ENCODE measurements around the gene MCTP1. TPM values are rescaled to one million over a fixed set of nuclear protein-coding genes. Genes with fewer than 3 reads are reported as not detected.
A peak's percentile ranks its signal among the peaks of the same experiment; 100 is the strongest.
"Not testable (repeated sequence)": the region's sequence is repeated elsewhere in the genome, so short reads cannot be mapped to it uniquely, and the experiment has no call there.

The MCTP1 gene
- total RNA-seq, 1 donor from 2014 or later = 12.8 TPM

DNA sequence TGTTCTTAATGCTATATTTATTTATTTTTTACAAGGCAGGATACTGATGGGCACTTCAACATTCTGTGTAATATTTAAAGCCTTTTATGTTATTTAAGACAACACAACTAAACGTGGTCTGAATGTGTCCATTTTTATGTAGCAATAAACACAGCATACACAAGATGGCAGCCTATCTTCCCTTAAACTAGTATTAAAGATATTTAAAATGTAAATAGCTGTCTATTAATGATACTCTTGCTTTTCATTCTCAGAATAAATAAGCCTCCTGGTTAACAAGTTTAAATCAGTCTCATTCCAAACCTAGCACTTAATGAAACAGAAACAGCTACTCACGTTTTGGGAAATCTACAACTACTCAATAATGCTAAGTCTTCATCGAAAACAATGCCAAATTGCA is 315.7 kb downstream of the MCTP1 start:
- TF ChIP-seq POLR2A (IDR thresholded peaks at IDR 0.05) = no peak
- no peak for TF ChIP-seq POLR2AphosphoS5 (IDR thresholded peaks at IDR 0.05; ENCODE audit: insufficient read depth in 1 of 2, low read depth in 1 of 2)
- TF ChIP-seq, protein P1, sequence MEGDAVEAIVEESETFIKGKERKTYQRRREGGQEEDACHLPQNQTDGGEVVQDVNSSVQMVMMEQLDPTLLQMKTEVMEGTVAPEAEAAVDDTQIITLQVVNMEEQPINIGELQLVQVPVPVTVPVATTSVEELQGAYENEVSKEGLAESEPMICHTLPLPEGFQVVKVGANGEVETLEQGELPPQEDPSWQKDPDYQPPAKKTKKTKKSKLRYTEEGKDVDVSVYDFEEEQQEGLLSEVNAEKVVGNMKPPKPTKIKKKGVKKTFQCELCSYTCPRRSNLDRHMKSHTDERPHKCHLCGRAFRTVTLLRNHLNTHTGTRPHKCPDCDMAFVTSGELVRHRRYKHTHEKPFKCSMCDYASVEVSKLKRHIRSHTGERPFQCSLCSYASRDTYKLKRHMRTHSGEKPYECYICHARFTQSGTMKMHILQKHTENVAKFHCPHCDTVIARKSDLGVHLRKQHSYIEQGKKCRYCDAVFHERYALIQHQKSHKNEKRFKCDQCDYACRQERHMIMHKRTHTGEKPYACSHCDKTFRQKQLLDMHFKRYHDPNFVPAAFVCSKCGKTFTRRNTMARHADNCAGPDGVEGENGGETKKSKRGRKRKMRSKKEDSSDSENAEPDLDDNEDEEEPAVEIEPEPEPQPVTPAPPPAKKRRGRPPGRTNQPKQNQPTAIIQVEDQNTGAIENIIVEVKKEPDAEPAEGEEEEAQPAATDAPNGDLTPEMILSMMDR (IDR thresholded peaks at IDR 0.05) = no peak
- no peak overlapping the region for H3K27ac ChIP-seq
- H3K27me3 ChIP-seq = no peaks in the 10 kb centered on the region
- H3K4me3 ChIP-seq = no peak overlapping the region
- H3K4me1 ChIP-seq = no peaks in the 10 kb centered on the region
- intact Hi-C loops (cut with DNase I) = no loop called here
- H3K9me3 ChIP-seq = peaks cover 3% of the 10 kb centered on the region
- H3K36me3 ChIP-seq = no peaks in the 10 kb centered on the region
- no peak for DNase-seq (ENCODE audit: extremely low spot score in 2 of 2)

DNA sequence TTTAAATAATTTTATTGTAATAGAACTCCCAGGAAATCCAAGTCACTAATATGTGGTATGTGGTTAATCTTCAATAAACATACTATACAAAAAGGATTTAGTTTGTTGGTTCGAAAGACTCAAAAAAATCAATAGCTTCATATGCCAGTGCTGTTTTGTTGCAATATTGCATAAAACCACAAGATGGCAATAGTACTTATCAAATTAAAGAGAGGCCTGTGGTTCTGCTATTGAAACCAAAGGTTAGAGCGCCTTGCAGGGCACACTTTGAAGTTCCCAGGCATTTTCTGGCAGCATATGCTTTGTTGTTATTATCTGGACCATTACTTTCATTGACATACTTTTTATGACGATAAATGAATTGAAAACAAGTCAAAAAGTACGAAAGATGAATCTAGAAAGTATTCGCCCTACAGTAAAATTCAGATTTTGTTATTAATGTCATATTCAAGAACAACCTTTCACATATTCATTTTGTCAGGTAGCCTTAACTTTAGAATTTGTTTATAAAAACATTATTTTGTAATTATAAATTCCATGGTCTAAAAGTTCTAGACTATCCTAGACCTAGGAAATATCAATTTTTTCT is 316.3 kb downstream of the MCTP1 start:
- Histone ChIP-seq H3K27me3 (no peaks in the 10 kb centered on the region), H3K4me3 (no peak overlapping the region), H3K36me3 (no peaks in the 10 kb centered on the region), H3K4me1 (no peaks in the 10 kb centered on the region), H3K9me3 (peaks cover 3% of the 10 kb centered on the region), H3K27ac (no peak overlapping the region)
- no peak for TF ChIP-seq POLR2AphosphoS5 (IDR thresholded peaks at IDR 0.05; ENCODE audit: insufficient read depth in 1 of 2, low read depth in 1 of 2)
- no peak for TF ChIP-seq POLR2A (IDR thresholded peaks at IDR 0.05)
- TF ChIP-seq, protein P1 (IDR thresholded peaks at IDR 0.05) = peak in 1 of 3 experiments; percentile 51
- DNase-seq (ENCODE audit: extremely low spot score in 2 of 2) = no peak
- intact Hi-C loops (cut with DNase I) = no loop called here

DNA sequence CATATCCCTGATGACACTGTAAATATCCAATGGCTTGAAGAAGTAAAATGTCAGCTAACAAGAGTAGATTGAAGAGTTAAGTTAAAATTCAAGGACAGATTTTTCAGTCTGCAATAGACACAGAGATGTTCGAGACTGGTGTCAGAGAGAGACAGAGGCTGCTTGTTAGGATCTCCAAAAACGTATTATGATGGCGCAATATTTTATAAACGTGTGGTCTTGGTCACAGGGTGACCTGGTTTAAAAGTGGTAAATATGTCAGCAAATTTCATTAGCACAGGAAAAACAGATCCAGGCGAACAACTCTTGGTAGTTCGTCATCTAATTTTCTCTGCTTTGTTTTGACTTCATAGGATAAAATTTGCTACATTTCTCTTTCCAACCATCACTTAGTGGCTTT is 317.4 kb downstream of the MCTP1 start:
- Histone ChIP-seq H3K9me3 (peaks cover 3% of the 10 kb centered on the region), H3K27ac (no peak overlapping the region)
- intact Hi-C loops (cut with DNase I) = no loop called here

GRCh38 chr5:94959279-94959678 is 325.6 kb downstream of the MCTP1 start:
- H3K27me3 ChIP-seq; H3K9me3 ChIP-seq; intact Hi-C loops (cut with DNase I); H3K4me1 ChIP-seq; H3K27ac ChIP-seq; DNase-seq (ENCODE audit: extremely low spot score in 2 of 2); H3K4me3 ChIP-seq; H3K36me3 ChIP-seq: not testable (repeated sequence)

More for the DNA sequence above, 317.4 kb downstream of the MCTP1 start:
- no peaks in the 10 kb centered on the region for H3K27me3 ChIP-seq
- no peak overlapping the region for H3K4me3 ChIP-seq
- H3K4me1 ChIP-seq = no peaks in the 10 kb centered on the region
- TF ChIP-seq, protein P1 (IDR thresholded peaks at IDR 0.05) = no peak
- no peak for TF ChIP-seq POLR2AphosphoS5 (IDR thresholded peaks at IDR 0.05; ENCODE audit: insufficient read depth in 1 of 2, low read depth in 1 of 2)
- no peak for TF ChIP-seq POLR2A (IDR thresholded peaks at IDR 0.05)
- no peaks in the 10 kb centered on the region for H3K36me3 ChIP-seq
- DNase-seq (ENCODE audit: extremely low spot score in 2 of 2) = no peak

DNA sequence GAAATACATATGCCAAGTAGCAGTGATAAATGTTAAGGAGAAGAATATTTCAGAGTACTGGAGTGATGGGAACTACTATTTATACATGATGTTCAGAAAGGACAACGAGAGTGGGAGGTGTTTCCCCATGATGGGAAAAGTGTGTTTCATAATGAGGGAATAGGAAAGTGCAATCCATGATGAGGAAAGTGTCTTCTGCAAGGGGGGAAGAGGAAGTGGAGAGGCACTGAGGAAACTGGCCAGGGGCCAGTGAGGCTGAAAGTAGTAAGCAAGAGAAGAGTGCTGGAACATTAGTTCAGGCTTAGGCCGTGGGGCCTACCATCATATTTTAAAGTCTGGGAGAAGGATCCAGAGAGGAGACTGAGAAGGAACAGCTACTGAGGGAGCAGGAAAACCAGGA is 339.2 kb downstream of the MCTP1 start:
- no peak overlapping the region for H3K4me3 ChIP-seq
- H3K9me3 ChIP-seq = no peaks in the 10 kb centered on the region
- no peak overlapping the region for H3K27ac ChIP-seq
- intact Hi-C loops (cut with DNase I) = no loop called here
- DNase-seq (ENCODE audit: extremely low spot score in 2 of 2) = no peak
- H3K4me1 ChIP-seq = no peaks in the 10 kb centered on the region
- TF ChIP-seq POLR2AphosphoS5 (IDR thresholded peaks at IDR 0.05; ENCODE audit: insufficient read depth in 1 of 2, low read depth in 1 of 2) (no peak), POLR2A (IDR thresholded peaks at IDR 0.05) (no peak)
- TF ChIP-seq, protein P1 (IDR thresholded peaks at IDR 0.05) = no peak
- no peaks in the 10 kb centered on the region for H3K36me3 ChIP-seq
- no peaks in the 10 kb centered on the region for H3K27me3 ChIP-seq

Measured in vagina (tissue), 2 donors.